ENCODE results near the gene MAML1. TPM values are rescaled to one million over a fixed set of nuclear protein-coding genes. Genes with fewer than 3 reads are reported as not detected.

The MAML1 gene
- total and polyA plus RNA-seq, 2 experiments from 2014 or later, result 7.5 to 15.9 TPM

- Histone ChIP-seq H3K9me2 (replicated peaks; ENCODE audit: insufficient read depth) (no peaks in the 10 kb centered on the region), H3K4me2 (no peak overlapping the region), H3K79me2 (peaks cover 55% of the 10 kb centered on the region), H3K27ac (no peak overlapping the region), H3K27me3 (no peaks in the 10 kb centered on the region), H3K36me3 (replicated peaks; ENCODE audit: insufficient read depth, low read depth) (no peaks in the 10 kb centered on the region), H3K4me3 (no peak overlapping the region), H3K9me3 (ENCODE audit: low read depth) (no peaks in the 10 kb centered on the region), H4K20me1 (ENCODE audit: insufficient read depth, poor library complexity, severe bottlenecking) (peaks cover 32% of the 10 kb centered on the region), H2AFZ (no peak overlapping the region), H3K4me1 (ENCODE audit: insufficient read depth) (no peaks in the 10 kb centered on the region)
- WGBS (ENCODE audit: low lambda C conversion rate, missing lambda C conversion rate), result 94% methylated on average over 6 of the region's 6 CpGs
- DNase-seq (ENCODE audit: low spot score), result no peak
- TF ChIP-seq CTCF (IDR thresholded peaks at IDR 0.05; ENCODE audit: poor library complexity) (no peak), EZH2 (IDR thresholded peaks at IDR 0.05; ENCODE audit: borderline replicate concordance) (no peak), EZH2phosphoT487 (IDR thresholded peaks at IDR 0.05; ENCODE audit: low read depth, severe bottlenecking, unreplicated experiment) (no peak)
Observed at GRCh38 chr5:179769271-179769670, 36.6 kb downstream of the MAML1 start.

GRCh38 chr5:179769796-179770195, 37.2 kb downstream of the MAML1 start:
- Histone ChIP-seq H4K20me1 (ENCODE audit: insufficient read depth, poor library complexity, severe bottlenecking) (peaks cover 30% of the 10 kb centered on the region), H3K79me2 (peaks cover 50% of the 10 kb centered on the region), H3K27me3 (no peaks in the 10 kb centered on the region), H3K27ac (no peak overlapping the region), H3K4me1 (ENCODE audit: insufficient read depth) (no peaks in the 10 kb centered on the region), H3K9me3 (ENCODE audit: low read depth) (no peaks in the 10 kb centered on the region), H3K4me3 (no peak overlapping the region), H3K4me2 (no peak overlapping the region), H3K9me2 (replicated peaks; ENCODE audit: insufficient read depth) (no peaks in the 10 kb centered on the region), H3K36me3 (replicated peaks; ENCODE audit: insufficient read depth, low read depth) (no peaks in the 10 kb centered on the region), H2AFZ (no peak overlapping the region)
- TF ChIP-seq CTCF (IDR thresholded peaks at IDR 0.05; ENCODE audit: poor library complexity), result no peak
- no peak for TF ChIP-seq EZH2 (IDR thresholded peaks at IDR 0.05; ENCODE audit: borderline replicate concordance)
- TF ChIP-seq EZH2phosphoT487 (IDR thresholded peaks at IDR 0.05; ENCODE audit: low read depth, severe bottlenecking, unreplicated experiment), result no peak
- 94% methylated on average over 5 of the region's 5 CpGs for WGBS (ENCODE audit: low lambda C conversion rate, missing lambda C conversion rate)
- DNase-seq (ENCODE audit: low spot score), result no peak

GRCh38 chr5:179771311-179771895, 38.8 kb downstream of the MAML1 start:
- TF ChIP-seq EZH2 (IDR thresholded peaks at IDR 0.05; ENCODE audit: borderline replicate concordance), result no peak
- no peak for TF ChIP-seq CTCF (IDR thresholded peaks at IDR 0.05; ENCODE audit: poor library complexity)
- TF ChIP-seq EZH2phosphoT487 (IDR thresholded peaks at IDR 0.05; ENCODE audit: low read depth, severe bottlenecking, unreplicated experiment), result no peak
- no peak for DNase-seq (ENCODE audit: low spot score)
- no peaks in the 10 kb centered on the region for H3K9me2 ChIP-seq (replicated peaks; ENCODE audit: insufficient read depth)
- peaks cover 23% of the 10 kb centered on the region for H4K20me1 ChIP-seq (ENCODE audit: insufficient read depth, poor library complexity, severe bottlenecking)
- H3K4me2 ChIP-seq, result no peak overlapping the region
- no peaks in the 10 kb centered on the region for H3K4me1 ChIP-seq (ENCODE audit: insufficient read depth)
- H3K9me3 ChIP-seq (ENCODE audit: low read depth), result no peaks in the 10 kb centered on the region
- no peak overlapping the region for H3K27ac ChIP-seq
- peaks cover 35% of the 10 kb centered on the region for H3K79me2 ChIP-seq
- WGBS (ENCODE audit: low lambda C conversion rate, missing lambda C conversion rate), result 88% methylated on average over 4 of the region's 4 CpGs
- H2AFZ ChIP-seq, result no peak overlapping the region
- H3K36me3 ChIP-seq (replicated peaks; ENCODE audit: insufficient read depth, low read depth), result no peaks in the 10 kb centered on the region
- H3K4me3 ChIP-seq, result no peak overlapping the region
- no peaks in the 10 kb centered on the region for H3K27me3 ChIP-seq

All from hepatocyte (in vitro differentiated cells).